Neuron (in vitro differentiated cells): ENCODE measurements around the gene CLEC11A.

Experiments
- H2AFZ ChIP-seq: one replicate; pipeline ENCODE4 v1.6.1; 2013; ENCODE audit warnings: low read depth, mild to moderate bottlenecking, inconsistent platforms, low read length, moderate library complexity
- H3K27me3 ChIP-seq: one replicate; pipeline ENCODE4 v1.6.1; 2013; ENCODE audit warnings: low read length; ENCODE audit not compliant: insufficient read depth
- H3K36me3 ChIP-seq: one replicate; pipeline ENCODE4 v1.6.1; 2013; ENCODE audit warnings: low read length; ENCODE audit not compliant: insufficient read depth
- H3K4me1 ChIP-seq: one replicate; pipeline ENCODE4 v1.6.1; 2013; ENCODE audit warnings: low read length; ENCODE audit not compliant: insufficient read depth
- H3K4me3 ChIP-seq: 2 replicates; pipeline ENCODE4 v1.5.1; 2013; ENCODE audit warnings: mild to moderate bottlenecking, low read length, moderate library complexity
- H3K9me3 ChIP-seq: one replicate; pipeline ENCODE4 v1.6.1; 2013; ENCODE audit warnings: low read length

CLEC11A gene

GRCh38 chr19:50711805-50712204 is 11.4 kb upstream of the CLEC11A start:
- Histone ChIP-seq H3K36me3 (no peaks in the 10 kb centered on the region), H3K27me3 (no peaks in the 10 kb centered on the region), H2AFZ (no peak overlapping the region)

GRCh38 chr19:50712833-50713232 is 10.3 kb upstream of the CLEC11A start:
- no peaks in the 10 kb centered on the region for H3K27me3 ChIP-seq
- no peaks in the 10 kb centered on the region for H3K9me3 ChIP-seq

More at GRCh38 chr19:50711805-50712204, 11.4 kb upstream of the CLEC11A start:
- H3K4me1 ChIP-seq, result no peaks in the 10 kb centered on the region
- no peaks in the 10 kb centered on the region for H3K9me3 ChIP-seq
- H3K4me3 ChIP-seq, result no peak overlapping the region

GRCh38 chr19:50713556-50714236 is 9.5 kb upstream of the CLEC11A start:
- H3K9me3 ChIP-seq, result no peaks in the 10 kb centered on the region
- no peaks in the 10 kb centered on the region for H3K27me3 ChIP-seq
- no peak overlapping the region for H2AFZ ChIP-seq
- H3K4me3 ChIP-seq, result no peak overlapping the region
- H3K36me3 ChIP-seq, result no peaks in the 10 kb centered on the region
- H3K4me1 ChIP-seq, result peaks cover 9% of the 10 kb centered on the region

More at GRCh38 chr19:50712833-50713232, 10.3 kb upstream of the CLEC11A start:
- Histone ChIP-seq H3K4me1 (peaks cover 5% of the 10 kb centered on the region), H3K36me3 (no peaks in the 10 kb centered on the region), H3K4me3 (no peak overlapping the region), H2AFZ (no peak overlapping the region)

GRCh38 chr19:50716178-50717025 is 6.8 kb upstream of the CLEC11A start:
- Histone ChIP-seq H3K27me3 (peaks cover under 1% of the 10 kb centered on the region), H3K4me3 (no peak overlapping the region), H3K36me3 (no peaks in the 10 kb centered on the region), H2AFZ (no peak overlapping the region), H3K4me1 (peaks cover 9% of the 10 kb centered on the region), H3K9me3 (no peaks in the 10 kb centered on the region)

GRCh38 chr19:50717026-50717723 is 6.0 kb upstream of the CLEC11A start:
- Histone ChIP-seq H3K4me3 (no peak overlapping the region), H3K4me1 (peaks cover 9% of the 10 kb centered on the region), H3K9me3 (no peaks in the 10 kb centered on the region), H3K27me3 (peaks cover 6% of the 10 kb centered on the region), H3K36me3 (no peaks in the 10 kb centered on the region), H2AFZ (no peak overlapping the region)

- Histone ChIP-seq H3K4me1 (peaks cover 9% of the 10 kb centered on the region), H3K27me3 (peaks cover 13% of the 10 kb centered on the region), H3K9me3 (no peaks in the 10 kb centered on the region)
Observed at GRCh38 chr19:50717891-50718254, 5.3 kb upstream of the CLEC11A start.

GRCh38 chr19:50718255-50719118 is 4.7 kb upstream of the CLEC11A start:
- peaks cover 13% of the 10 kb centered on the region for H3K4me1 ChIP-seq
- H3K9me3 ChIP-seq, result no peaks in the 10 kb centered on the region
- peaks cover 19% of the 10 kb centered on the region for H3K27me3 ChIP-seq
- peak overlapping the region; percentile 47 for H3K4me3 ChIP-seq
- H3K36me3 ChIP-seq, result no peaks in the 10 kb centered on the region
- no peak overlapping the region for H2AFZ ChIP-seq

More at GRCh38 chr19:50717891-50718254, 5.3 kb upstream of the CLEC11A start:
- no peaks in the 10 kb centered on the region for H3K36me3 ChIP-seq
- H2AFZ ChIP-seq, result no peak overlapping the region
- peak overlapping the region; percentile 47 for H3K4me3 ChIP-seq

- Histone ChIP-seq H3K4me3 (peak overlapping the region; percentile 47), H3K36me3 (no peaks in the 10 kb centered on the region), H3K27me3 (peaks cover 21% of the 10 kb centered on the region), H2AFZ (no peak overlapping the region), H3K9me3 (no peaks in the 10 kb centered on the region), H3K4me1 (peaks cover 15% of the 10 kb centered on the region)
Observed at GRCh38 chr19:50719119-50719435, 4.1 kb upstream of the CLEC11A start.

GRCh38 chr19:50719566-50719965 is 3.6 kb upstream of the CLEC11A start, which contains the start of gene SHANK1:
TSS of gene SHANK1 (minus strand) at chr19:50719802. CDS start at chr19:50716919, 2,883 bp downstream.
- peaks cover 17% of the 10 kb centered on the region for H3K4me1 ChIP-seq
- H3K27me3 ChIP-seq, result peaks cover 21% of the 10 kb centered on the region
- no peaks in the 10 kb centered on the region for H3K36me3 ChIP-seq
- H3K4me3 ChIP-seq, result peak within 1 kb of the TSS; percentile 47
- no peak within 1 kb of the TSS for H2AFZ ChIP-seq
- H3K9me3 ChIP-seq, result no peaks in the 10 kb centered on the region

- Histone ChIP-seq H3K4me3 (no peak overlapping the region), H3K4me1 (peaks cover 18% of the 10 kb centered on the region), H3K36me3 (no peaks in the 10 kb centered on the region), H3K27me3 (peaks cover 21% of the 10 kb centered on the region), H2AFZ (no peak overlapping the region), H3K9me3 (no peaks in the 10 kb centered on the region)
Observed at GRCh38 chr19:50720181-50720920, 2.8 kb upstream of the CLEC11A start.

- Histone ChIP-seq H3K4me1 (peaks cover 24% of the 10 kb centered on the region), H3K4me3 (no peak overlapping the region), H2AFZ (no peak overlapping the region), H3K36me3 (no peaks in the 10 kb centered on the region), H3K9me3 (no peaks in the 10 kb centered on the region), H3K27me3 (peaks cover 21% of the 10 kb centered on the region)
Observed at GRCh38 chr19:50720921-50721381, 2.2 kb upstream of the CLEC11A start.
